Measurements from ENCODE around the gene FRMD4A.
"Not testable (repeated sequence)": the region's sequence is repeated elsewhere in the genome, so short reads cannot be mapped to it uniquely, and the experiment has no call there.

The FRMD4A gene

DNA sequence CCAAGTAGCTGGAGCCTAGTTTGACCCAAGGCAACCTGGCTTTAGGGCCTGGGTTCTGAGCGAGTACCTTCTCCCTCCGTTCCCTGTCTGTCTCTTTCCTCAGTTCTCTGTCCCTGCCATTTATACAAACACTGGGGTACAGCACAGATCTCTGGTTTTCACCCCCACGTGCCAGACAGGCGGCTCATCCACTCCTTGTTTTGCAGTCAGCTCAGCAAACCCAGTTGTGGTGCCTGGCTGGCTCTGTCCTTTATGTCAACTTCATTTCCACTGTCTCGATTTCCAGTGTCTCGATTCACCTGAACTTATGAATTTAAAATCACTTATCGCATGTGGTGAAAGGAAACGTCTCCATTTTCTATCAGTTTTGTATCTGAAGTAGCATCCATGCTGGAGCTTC lies 230.8 kb downstream of the FRMD4A start:
- DNase-seq (ENCODE audit: low read depth): no peak

DNA sequence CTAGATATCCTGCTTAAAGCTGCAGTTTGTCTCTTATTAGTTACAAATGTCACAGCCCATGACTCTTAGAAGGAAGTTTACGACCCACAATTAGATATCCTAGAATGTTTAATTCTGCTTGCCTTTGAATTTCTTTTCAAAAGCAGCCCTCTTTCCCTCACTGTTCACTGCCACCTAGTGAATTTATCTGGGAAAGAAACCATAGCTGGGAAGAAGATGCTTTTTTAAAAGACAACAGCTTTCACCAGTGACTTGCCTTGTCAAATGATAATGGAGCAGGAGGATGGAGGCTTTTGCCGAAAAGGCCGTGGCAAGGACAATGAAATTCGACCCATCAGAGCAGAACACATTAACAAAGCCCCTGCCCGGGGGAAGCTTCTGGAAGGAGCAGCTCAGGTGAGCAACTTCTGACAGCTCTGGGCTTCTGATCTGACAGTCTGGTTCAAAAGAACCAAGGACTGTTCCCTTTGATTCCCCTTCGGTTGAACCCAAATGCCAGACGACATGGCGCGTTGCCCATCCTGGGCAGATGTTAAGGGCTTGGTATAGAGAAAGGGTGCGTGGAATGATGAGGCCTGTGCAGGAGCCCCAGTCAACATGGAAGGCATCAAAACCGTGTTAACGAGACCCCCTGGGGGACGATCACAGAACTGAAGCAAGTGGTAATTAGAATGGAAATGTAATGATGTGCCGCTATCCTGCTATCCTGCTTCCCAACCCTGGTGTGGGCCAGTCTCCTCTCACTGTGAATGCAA lies 236.8 kb downstream of the FRMD4A start:
- DNase-seq (ENCODE audit: low read depth): peak; percentile 30

DNA sequence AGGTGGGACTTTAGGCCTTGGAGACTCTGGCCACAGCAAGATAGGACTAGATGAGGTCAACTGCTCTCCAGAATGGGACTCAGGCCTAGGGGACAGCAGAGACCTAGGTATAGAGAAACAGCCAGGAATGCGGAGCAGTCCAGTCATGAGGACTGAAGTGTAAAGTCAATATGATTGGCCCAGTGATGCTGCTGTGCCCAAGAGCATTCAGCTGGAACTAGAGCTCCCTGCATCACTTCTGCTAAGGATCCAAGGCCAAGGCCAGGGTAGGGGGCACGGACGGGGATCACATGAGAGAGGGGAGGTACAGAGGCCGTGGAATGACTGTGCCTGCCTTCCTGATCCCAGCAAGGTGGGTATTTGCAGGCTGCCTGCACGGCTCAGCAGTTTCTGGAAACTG lies 237.9 kb downstream of the FRMD4A start:
- no peak for DNase-seq (ENCODE audit: low read depth)

DNA sequence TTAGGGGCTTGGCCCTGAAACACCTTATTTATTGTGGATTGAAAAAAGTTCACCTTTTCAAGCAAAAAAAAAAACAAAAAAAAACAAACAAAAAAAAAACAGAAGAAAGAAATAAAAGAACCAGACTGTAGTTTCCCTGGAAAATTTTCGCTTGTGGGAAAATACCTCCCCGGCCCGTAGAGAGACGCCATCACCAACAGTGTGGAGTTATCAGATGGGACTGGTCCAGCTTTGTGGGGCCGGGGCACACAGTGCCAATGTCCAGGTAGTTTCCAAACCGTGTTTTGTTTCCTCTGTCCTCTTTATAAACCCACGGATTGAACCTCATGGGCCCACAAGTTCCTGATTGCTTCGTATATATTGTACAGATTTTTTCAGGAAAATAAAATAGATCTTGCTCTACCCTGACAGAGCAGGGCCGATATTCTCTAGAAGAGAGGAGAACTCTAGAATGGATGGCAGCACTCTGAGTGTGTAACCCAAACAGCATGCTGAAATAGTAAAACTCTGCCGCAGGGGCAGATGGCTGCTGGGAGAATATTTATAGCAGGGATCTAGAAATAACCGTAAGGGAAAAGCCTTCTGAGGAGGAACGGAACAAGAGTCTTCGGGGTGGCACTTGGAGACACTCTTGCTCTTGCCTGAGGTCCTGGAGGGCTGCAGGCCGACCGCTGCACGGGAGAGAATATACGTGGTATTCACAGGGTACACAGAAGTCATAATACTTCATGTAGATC lies 241.0 kb downstream of the FRMD4A start:
- DNase-seq (ENCODE audit: low read depth): no peak

DNA sequence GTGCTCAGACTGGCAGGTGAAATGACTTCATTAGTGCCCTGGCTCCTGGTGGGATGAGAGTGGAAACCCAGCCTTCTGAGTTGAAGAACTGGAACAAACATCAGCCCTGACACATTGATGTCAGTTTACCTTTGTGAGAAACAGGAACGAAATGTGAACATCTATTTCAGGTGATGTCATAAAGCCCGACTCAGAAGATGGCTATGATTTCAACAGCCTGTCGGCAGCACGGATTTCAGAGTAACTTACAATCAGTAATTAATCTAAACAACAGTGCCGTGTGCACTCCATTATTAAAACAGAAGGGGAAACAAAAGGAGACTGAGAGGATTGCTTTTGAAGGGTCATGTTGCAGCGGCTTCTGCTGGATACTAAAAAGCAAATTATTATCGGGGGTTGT lies 243.2 kb downstream of the FRMD4A start:
- DNase-seq (ENCODE audit: low read depth): no peak

DNA sequence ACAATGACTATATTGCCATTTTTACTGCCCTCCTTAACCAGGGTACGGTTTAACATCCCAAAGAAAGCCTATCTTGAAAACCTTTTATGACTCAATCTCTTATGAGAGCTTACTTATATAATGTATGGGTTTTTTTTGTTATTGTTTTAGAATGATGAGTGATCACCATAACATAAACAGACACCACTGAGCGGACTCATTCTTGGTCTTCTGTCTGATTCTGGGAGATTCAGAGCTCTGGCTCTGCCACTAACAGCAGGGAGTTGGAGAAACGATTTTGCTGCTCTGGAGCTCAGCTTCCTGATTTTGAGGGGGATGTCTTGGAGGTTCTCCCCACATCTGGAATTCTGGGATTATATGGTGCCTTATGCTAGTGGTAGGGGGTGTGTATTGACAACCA lies 244.1 kb downstream of the FRMD4A start:
- DNase-seq (ENCODE audit: low read depth): no peak

DNA sequence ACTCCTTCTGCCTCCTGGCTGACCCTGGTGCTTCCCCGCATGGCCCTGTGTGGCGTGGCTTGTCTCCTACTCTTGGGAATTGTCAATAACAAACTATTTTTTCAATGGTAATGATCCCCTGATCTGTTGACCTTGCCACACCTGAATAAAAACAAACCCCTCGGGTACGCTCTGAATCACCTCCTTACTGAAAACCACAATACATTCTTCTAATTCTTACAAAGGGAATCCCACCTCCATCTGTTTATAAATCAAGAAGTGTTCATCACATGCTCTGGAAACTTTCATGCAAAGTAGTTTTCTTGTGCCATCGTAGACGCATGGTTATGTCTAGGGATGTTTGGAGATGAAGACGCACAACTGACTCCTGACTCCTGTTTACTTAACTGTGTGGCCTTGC lies 245.8 kb downstream of the FRMD4A start:
- no peak for DNase-seq (ENCODE audit: low read depth)

DNA sequence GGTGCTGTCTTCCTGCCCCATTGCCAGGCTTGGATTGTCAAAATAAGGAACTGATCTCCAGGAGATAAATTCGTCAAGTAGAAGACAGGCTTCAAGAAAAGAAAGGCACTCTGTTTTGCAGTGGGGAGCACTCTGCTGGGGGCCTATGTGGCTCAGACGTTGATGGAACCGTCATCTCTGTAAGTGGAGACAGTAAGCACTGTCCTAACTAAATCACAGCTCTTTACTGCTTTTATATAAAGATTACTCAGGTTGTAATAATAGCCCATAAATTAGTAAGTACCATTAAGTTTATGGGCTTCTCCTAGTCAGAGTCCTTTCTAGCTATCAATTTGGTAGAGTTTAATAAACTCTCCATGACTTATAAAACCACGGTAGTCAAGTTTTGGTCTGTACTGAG lies 249.9 kb downstream of the FRMD4A start:
- no peak for DNase-seq (ENCODE audit: low read depth)

DNA sequence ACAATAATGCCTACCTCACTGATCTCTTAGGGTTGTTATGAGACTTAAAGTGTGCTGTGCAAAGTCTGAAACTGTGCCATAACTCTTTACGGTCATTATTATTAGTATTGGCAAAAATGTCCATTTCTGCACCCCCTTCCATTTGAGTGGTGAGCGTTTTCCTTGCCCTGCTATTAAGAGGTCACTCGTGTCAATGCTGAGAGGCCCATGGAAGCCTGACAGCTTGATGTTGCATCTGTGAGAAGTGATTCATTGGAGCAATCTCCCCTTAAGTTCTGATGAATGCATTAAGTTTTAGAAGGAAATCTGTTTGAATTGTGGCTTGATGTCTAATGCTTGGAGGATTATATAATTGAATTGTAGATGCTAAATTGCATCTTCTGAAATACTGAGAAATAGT lies 253.3 kb downstream of the FRMD4A start:
- DNase-seq (ENCODE audit: low read depth): no peak

DNA sequence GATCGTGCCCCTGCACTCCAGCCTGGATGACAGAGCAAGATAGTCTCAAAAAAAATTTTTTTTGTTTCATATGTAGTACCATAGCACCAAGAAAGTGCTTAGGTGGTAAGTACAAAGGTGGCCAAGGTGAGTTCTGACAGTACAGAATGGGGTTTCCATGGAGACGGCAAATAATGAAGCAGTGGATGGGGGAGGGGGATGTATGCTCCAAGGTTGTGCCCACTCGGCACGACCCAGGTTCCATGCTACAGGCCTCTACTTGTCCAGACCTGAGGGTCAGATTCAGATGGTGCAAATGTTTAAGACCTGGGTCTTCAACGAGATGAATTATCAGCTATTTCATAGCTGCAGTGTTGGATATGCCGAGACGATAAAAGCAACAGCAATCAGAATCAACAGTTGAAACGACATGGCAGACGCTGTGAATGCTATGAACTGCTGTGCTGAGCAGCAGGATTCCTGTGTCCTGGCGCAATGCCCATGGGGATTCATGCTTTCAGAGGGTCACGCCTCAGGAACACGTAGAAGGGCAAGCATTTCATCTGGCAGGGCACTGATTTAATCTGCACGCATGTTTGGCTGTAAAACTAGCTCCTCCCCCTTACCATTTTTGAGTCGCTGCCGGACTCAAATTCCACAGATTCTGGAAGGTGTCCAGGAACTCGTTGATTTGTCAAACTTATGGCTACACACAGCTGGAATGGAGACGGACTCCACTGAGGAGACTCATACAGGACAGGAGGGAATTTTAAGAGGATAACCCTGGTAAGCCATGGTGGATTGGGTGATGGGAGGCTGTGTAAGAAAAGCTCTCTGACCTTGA lies 256.5 kb downstream of the FRMD4A start:
- DNase-seq (ENCODE audit: low read depth): peak; percentile 98

DNA sequence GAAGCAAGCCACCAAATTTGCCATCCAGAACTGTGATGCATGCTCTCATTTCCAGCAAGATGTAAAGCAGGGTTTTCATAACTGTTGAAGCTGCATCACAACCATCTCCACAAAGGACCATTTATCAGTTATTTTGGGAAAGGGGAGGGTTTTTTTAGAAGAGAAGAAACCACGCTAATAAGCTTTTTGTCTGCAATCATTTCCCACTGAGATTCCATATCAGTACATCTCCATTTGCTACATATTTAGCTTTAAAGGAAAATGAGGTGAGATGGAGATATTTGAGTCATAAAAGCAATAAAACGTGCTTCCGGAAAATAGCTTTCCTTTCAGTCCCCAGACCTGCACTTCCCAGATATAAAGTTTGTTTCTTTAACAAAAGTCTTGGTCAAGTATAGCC lies 258.2 kb downstream of the FRMD4A start:
- no peak for DNase-seq (ENCODE audit: low read depth)

DNA sequence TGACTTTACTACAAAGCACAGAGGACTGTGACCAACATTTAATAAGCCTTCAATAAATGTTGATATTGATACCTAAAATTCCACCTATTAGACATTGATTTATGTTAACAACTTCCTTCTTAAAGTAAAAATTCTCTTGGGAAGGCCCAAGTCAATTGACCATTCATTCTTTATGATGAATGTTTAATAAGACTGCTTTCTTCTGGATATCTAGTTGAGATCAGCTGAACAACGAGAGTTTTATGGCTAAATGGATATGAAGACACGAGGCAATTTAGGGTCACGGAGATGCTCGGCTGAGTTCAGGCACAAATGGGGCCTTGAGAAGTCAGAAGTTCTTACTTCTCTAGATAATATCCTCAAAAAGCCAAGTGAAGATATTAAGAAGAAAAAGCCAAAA lies 258.8 kb downstream of the FRMD4A start:
- DNase-seq (ENCODE audit: low read depth): no peak

DNA sequence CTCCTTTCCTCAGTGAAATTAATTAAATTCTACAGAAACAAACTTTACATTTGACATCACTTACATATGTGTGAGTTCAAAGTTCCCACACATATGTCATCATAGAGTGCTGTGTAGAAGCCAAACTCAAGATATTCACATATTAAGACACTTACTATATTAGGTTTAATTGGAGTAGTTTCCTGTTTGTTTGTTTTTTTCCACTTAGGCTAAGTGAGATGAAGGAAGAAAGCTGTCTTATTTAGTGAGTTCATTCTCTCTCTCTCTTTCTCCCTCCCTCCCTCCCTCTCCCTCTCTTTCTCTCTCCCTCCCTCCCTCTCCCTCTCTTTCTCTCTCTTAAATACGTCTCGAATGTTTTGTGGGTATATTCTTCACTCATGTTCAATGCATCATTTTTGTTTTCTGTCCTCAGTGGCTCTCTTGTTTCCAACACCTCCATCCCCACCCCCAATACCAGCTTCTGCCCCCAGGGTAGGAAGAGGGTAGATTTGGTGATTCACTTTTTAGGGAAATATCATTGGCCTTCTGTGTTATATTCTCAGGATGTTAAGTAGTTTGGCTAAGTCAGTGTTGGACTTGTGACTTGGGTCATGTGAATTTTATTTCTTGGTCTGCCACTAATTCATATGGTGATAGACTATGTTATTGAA lies 262.0 kb downstream of the FRMD4A start:
- no peak for DNase-seq (ENCODE audit: low read depth)

DNA sequence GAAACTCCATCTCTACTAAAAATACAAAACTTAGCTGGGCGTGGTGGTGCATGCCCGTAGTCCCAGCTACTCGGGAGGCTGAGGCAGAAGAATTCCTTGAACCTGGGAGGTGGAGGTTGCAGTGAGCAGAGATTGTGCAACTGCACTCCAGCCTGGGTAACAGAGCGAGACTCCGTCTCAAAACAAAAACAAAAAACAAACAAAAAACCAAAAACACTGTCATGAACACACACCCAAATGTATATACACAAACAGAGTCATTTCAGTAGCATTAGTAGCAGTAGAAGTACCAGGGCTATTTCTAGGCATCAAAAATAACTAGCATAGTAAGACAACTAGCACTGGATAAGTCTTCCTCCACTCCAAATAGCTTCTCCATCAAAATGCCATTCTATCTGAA lies 263.1 kb downstream of the FRMD4A start:
- DNase-seq (ENCODE audit: low read depth): not testable (repeated sequence)

DNA sequence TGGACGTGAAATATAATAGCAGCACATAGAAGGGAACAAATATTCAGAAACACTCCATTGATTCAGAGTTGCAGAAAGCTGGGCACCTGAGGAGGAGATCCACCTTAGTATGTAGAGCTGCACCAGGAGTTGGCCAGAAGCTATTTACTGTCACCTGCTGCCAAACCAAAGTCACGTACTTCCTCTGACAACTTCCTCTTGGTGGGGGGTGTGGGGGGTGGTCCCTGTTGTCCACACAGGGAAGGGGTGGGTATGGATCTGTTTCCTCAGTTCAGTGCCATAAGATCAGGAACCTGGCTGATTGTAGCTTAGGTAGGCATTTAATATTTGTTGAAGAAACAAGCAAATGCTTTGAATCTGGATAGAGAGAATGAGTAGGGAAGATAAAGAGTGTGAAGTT lies 264.6 kb downstream of the FRMD4A start:
- DNase-seq (ENCODE audit: low read depth): no peak

DNA sequence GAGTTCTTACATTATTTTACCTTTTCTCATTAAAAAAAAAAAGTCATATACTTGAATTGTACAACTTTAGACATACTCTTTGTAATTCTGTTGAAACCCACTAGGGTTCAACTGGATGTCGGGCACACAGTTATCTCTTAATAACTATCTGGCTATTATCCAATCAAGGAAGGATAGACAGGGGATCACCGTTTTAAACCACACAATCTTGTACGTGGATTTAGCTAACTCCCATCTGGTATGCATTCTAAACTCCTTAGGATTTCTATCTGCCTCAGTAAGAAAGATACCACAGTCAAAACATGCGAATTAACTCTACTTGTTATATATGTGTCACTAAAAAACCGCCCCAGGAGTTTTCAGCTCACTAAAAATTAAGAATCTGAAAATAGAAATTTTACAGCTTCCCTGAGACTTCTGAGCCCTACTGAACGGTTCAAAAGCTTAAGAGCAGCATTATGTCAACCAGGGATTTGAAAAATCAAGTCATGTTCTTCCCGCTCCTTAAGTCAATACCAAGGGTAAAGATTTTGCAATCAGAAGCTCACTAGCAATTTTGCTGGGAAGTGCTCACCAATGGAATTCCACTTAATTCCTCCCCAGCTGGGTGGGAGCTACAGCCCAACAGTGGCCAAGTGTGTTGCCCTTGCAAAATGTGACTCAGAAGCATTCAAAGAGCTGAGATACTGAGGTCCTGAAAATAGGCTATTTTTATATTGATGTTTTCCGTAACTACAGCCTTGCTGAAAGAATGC lies 267.0 kb downstream of the FRMD4A start:
- peak; percentile 98 for DNase-seq (ENCODE audit: low read depth)

DNA sequence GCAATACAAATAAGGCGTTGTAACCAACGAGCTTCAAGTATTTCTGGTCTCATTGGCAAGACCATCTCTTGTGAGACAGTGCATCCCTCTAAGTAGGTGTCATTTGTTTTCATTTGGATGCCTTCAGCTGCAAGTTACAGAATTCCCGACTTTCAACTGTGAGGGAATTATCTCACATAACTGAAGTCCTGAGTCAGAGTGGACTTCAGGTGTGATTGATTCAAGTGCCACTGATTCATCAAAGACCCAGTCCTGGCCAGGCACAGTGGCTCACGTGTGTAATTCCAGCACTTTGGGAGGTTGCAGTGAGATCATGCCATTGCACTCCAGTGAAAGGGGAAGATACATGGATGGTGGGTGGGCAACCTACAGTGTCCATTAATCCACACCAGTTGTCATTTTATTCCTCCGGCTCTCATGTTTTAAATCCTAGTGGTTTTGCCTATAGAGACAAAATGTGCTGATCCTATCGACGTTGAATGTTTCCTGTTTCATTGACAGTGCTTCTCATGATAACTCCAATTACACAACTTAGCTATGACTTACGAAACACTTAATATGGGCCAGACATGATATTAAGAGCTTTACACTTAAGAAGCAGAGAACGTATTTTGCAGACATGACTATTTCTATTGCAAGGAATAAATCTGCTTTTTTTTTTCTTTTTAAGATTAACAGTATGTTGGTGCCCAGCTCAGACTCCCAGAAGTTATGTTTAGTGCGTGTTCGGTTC lies 268.0 kb downstream of the FRMD4A start:
- no peak for DNase-seq (ENCODE audit: low read depth)

DNA sequence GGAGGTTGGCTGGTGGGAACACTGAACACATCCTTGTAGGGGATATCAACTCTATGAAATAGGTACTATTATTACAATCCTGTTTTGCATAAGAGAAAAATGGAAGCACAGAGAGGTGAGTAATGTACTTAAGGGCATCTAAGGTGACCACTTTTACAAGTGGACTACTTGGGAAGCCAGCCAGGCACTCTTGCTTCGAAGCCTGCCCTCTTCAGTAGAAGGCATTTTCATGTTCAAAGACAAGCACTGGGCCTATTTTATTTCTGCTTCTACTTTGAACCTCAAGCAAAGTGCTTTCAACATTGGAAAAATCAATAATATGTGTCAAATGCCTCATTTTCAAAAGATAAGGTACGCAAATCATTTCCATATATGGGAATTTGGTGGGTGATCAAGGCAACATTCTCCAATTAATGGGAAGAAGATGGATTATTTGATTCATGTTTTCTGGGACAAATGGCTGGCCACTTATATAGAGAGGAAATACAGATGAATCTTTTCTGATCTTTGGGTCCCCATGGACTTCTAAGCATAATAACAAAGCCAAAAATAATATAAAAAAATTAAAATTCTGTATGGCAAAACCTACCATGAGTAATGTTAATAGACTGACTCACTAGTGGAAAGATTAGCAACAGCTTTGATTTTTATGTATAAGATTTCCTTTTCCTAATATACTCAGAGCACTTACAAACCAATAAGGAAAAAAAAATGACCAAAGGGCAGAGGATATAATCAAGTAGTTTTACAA lies 270.2 kb downstream of the FRMD4A start:
- peak; percentile 69 for DNase-seq (ENCODE audit: low read depth)

DNA sequence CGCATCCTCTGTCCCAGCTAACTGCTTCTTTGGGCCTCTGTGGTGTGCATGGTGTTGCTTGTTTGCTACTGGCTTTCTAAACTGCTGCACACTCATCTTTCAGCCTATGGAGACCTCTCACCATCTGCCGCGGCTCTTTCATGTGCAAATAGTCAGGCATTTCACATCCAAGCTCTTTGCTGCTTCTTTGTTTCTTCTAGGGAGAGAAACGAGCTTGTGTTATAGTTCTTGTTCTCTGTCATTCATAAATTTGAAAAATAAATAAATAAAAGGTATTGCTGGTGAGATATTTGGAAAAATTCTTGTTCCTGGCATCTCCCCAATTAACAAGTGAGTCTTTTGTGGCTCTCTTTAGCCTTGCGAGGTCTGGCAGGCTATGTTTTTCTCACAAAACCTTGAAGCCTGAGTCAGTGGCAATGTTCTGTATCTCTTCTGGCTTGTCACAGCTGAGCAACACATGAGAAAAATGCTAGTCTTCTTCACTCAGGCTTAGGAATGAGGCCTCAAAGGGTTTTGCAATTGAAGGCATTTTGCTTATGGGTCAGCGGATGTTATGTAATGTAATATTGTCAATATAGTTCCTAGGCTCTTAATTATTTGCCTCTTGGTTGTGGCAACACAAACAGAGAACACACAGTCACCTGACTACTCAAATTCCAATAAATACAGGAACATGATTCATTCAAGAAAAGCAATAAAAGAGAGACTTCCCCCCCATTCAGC lies 274.0 kb downstream of the FRMD4A start:
- DNase-seq (ENCODE audit: low read depth): peak; percentile 89

Measured in stromal cell of bone marrow (primary cell).